ENCODE results near the gene TBCB. TPM values are rescaled to one million over a fixed set of nuclear protein-coding genes. Genes with fewer than 3 reads are reported as not detected.

The TBCB gene
- polyA plus RNA-seq, 2 of the 4 experiments (the other 2 are of a cell fraction) = 395 to 397 TPM

DNA sequence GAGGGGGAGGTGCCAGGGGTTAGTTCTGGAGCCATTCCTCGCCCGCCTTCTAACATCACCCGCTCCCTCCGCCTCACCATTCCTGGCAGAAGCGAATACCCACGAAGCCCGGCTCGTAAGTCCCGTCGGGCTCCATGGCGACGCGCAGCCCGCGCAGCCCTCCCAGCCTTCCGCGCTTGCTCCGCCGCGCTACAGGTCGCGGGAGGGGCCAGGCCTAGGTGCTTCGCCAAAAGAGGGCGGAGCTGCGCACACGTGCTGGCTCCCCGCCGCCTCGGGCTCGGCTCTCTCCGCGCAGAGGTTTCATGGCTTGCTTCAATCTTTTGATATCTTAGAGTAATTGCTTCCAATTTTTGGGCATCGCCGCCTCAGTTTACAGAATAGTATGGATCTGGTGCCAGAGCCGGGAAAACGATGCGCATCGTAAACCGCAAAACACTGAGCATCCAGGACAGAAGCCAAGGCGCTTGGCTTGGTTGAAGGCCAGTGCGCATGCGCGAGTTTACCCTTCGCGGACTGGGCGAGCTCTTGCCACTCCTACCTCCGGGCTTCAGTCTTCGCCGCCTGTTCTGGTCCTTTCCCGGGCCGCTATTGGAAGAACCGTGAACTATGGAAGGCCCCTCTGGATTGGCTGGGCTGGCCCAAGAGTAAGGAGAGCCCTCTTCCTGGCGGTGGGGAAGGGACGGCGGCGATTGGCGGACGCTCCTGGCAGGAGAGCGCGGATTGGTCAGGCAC, 381 bp upstream of the TBCB start, which contains the start of gene POLR2I (continued):
- no peak for TF ChIP-seq REST (IDR thresholded peaks at IDR 0.05)
- no peak; the same call in 1 of the 2 replicates for TF ChIP-seq NFE2L2 (conservative IDR thresholded peaks at IDR 0.05; ENCODE audit: low read length)
- no peak for TF ChIP-seq CHD4 (IDR thresholded peaks at IDR 0.05; ENCODE audit: borderline replicate concordance)
- peak; percentile 90; the same call in 1 of the 2 replicates for TF ChIP-seq TP53 (CRISPR knock-in tag; IDR thresholded peaks at IDR 0.05)
- peak; percentile 91; the same call in 1 of the 2 replicates for TF ChIP-seq NPAS2 (CRISPR knock-in tag; IDR thresholded peaks at IDR 0.05; ENCODE audit: borderline replicate concordance)
- TF ChIP-seq CHD2 (IDR thresholded peaks at IDR 0.05; ENCODE audit: low read length, partially characterized antibody) = peak; percentile 23
- no peak for TF ChIP-seq HMGXB4 (CRISPR knock-in tag; IDR thresholded peaks at IDR 0.05; ENCODE audit: borderline replicate concordance)
- TF ChIP-seq SREBF2 (IDR thresholded peaks at IDR 0.05) = no peak; the same call in 1 of the 2 replicates
- TF ChIP-seq HOXB5 (CRISPR knock-in tag; IDR thresholded peaks at IDR 0.05) = no peak; the same call in none of the 2 replicates
- TF ChIP-seq, protein P1, sequence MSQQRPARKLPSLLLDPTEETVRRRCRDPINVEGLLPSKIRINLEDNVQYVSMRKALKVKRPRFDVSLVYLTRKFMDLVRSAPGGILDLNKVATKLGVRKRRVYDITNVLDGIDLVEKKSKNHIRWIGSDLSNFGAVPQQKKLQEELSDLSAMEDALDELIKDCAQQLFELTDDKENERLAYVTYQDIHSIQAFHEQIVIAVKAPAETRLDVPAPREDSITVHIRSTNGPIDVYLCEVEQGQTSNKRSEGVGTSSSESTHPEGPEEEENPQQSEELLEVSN (IDR thresholded peaks at IDR 0.05; ENCODE audit: borderline replicate concordance, low read depth) = peak; percentile 99
- TF ChIP-seq JUN (IDR thresholded peaks at IDR 0.05) = peak; percentile 93
- TF ChIP-seq ZNF302 (CRISPR knock-in tag; IDR thresholded peaks at IDR 0.05) = no peak
- TF ChIP-seq ESRRA (IDR thresholded peaks at IDR 0.05; ENCODE audit: borderline replicate concordance, low read length) = no peak
- TF ChIP-seq TFCP2L1 (CRISPR knock-in tag; IDR thresholded peaks at IDR 0.05) = no peak
- no peak for TF ChIP-seq ZFP36 (IDR thresholded peaks at IDR 0.05; ENCODE audit: borderline replicate concordance, partially characterized antibody)
- no peak for TF ChIP-seq POLR2AphosphoS2 (conservative IDR thresholded peaks at IDR 0.05; ENCODE audit: low read length)
- no peak; the same call in 1 of the 2 replicates for TF ChIP-seq GATA3 (IDR thresholded peaks at IDR 0.05; ENCODE audit: borderline replicate concordance)
- TF ChIP-seq POLR2A (IDR thresholded peaks at IDR 0.05; ENCODE audit: low read length) = peak; percentile 89
- TF ChIP-seq RARB (CRISPR knock-in tag; IDR thresholded peaks at IDR 0.05) = no peak
- no peak for TF ChIP-seq FOSB (CRISPR knock-in tag; IDR thresholded peaks at IDR 0.05)
- peak; percentile 29; the same call in 1 of the 2 replicates for TF ChIP-seq MAZ (IDR thresholded peaks at IDR 0.05; ENCODE audit: borderline replicate concordance, low read depth, low read length)
- no peak for TF ChIP-seq MAFK (IDR thresholded peaks at IDR 0.05; ENCODE audit: partially characterized antibody)
- peak; percentile 90 for TF ChIP-seq HOXB13 (CRISPR knock-in tag; IDR thresholded peaks at IDR 0.05; ENCODE audit: low read depth)
- TF ChIP-seq ZC3H11A (IDR thresholded peaks at IDR 0.05) = no peak
- TF ChIP-seq BHLHE40 (IDR thresholded peaks at IDR 0.05; ENCODE audit: low read depth, low read length) = peak; percentile 86
- TF ChIP-seq, protein P2, sequence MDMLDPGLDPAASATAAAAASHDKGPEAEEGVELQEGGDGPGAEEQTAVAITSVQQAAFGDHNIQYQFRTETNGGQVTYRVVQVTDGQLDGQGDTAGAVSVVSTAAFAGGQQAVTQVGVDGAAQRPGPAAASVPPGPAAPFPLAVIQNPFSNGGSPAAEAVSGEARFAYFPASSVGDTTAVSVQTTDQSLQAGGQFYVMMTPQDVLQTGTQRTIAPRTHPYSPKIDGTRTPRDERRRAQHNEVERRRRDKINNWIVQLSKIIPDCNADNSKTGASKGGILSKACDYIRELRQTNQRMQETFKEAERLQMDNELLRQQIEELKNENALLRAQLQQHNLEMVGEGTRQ (IDR thresholded peaks at IDR 0.05) = peak; percentile 90
- no peak for TF ChIP-seq FOSL2 (IDR thresholded peaks at IDR 0.05)
- no peak for TF ChIP-seq FOSL2 (CRISPR knock-in tag; IDR thresholded peaks at IDR 0.05)
- TF ChIP-seq, protein P3, sequence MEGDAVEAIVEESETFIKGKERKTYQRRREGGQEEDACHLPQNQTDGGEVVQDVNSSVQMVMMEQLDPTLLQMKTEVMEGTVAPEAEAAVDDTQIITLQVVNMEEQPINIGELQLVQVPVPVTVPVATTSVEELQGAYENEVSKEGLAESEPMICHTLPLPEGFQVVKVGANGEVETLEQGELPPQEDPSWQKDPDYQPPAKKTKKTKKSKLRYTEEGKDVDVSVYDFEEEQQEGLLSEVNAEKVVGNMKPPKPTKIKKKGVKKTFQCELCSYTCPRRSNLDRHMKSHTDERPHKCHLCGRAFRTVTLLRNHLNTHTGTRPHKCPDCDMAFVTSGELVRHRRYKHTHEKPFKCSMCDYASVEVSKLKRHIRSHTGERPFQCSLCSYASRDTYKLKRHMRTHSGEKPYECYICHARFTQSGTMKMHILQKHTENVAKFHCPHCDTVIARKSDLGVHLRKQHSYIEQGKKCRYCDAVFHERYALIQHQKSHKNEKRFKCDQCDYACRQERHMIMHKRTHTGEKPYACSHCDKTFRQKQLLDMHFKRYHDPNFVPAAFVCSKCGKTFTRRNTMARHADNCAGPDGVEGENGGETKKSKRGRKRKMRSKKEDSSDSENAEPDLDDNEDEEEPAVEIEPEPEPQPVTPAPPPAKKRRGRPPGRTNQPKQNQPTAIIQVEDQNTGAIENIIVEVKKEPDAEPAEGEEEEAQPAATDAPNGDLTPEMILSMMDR (IDR thresholded peaks at IDR 0.05) = no peak
- peak; percentile 91 for TF ChIP-seq BCL3 (IDR thresholded peaks at IDR 0.05)
- TF ChIP-seq EHMT2 (IDR thresholded peaks at IDR 0.05; ENCODE audit: low read depth) = no peak
- no peak for TF ChIP-seq SMC3 (IDR thresholded peaks at IDR 0.05)

Measured in A549 (cell line).